ENCODE data around the gene AKAP8L. TPM values are rescaled to one million over a fixed set of nuclear protein-coding genes. Genes with fewer than 3 reads are reported as not detected.
"Not testable (repeated sequence)": the region's sequence is repeated elsewhere in the genome, so short reads cannot be mapped to it uniquely, and the experiment has no call there.

Gene AKAP8L
- total and polyA plus RNA-seq, 5 experiments from 2014 or later, result 38.7 to 232 (median 80.7) TPM

- no peak for ATAC-seq
- Mint-ChIP-seq H3K9me3 (no peaks in the 10 kb centered on the region), H3K4me1 (peaks cover 0 to 17% (median 10%) of the 10 kb centered on the region in 4 donors), H3K27ac (no peak overlapping the region), H3K4me3 (no peak overlapping the region), H3K27me3 (no peaks in the 10 kb centered on the region), H3K36me3 (peaks cover 0 to 75% (median 8%) of the 10 kb centered on the region in 3 donors)
- no peak for DNase-seq
- POLR2A ChIA-PET, result interaction anchor here (1.4 to 1.7 kb wide), 2 partner anchors 9 to 47 kb away, joined by 4 to 10 read pairs; partner anchors contain the start of genes AKAP8 and AKAP8L
These were observed 47.7 kb downstream of the AKAP8L start for GRCh38 chr19:15371119-15371518.

GRCh38 chr19:15369594-15369891 is 49.2 kb downstream of the AKAP8L start:
- no peak for DNase-seq
- no peaks in the 10 kb centered on the region for H3K27me3 Mint-ChIP-seq
- H3K36me3 Mint-ChIP-seq, result peaks cover 0 to 86% (median 8%) of the 10 kb centered on the region in 3 donors
- no peak for ATAC-seq
- H3K9me3 Mint-ChIP-seq, result no peaks in the 10 kb centered on the region
- POLR2A ChIA-PET, result interaction anchor here (1.3 kb wide), 1 partner anchor 10 kb away, joined by 6 read pairs; the partner anchor contains the start of gene AKAP8
- no peak overlapping the region for H3K4me3 Mint-ChIP-seq
- H3K4me1 Mint-ChIP-seq, result peaks cover 0 to 10% (median 4%) of the 10 kb centered on the region in 4 donors
- H3K27ac Mint-ChIP-seq, result no peak overlapping the region

GRCh38 chr19:15368798-15369593 is 49.8 kb downstream of the AKAP8L start:
- POLR2A ChIA-PET, result interaction anchor here (1.3 kb wide), 1 partner anchor 10 kb away, joined by 6 read pairs; the partner anchor contains the start of gene AKAP8
- H3K9me3 Mint-ChIP-seq, result no peaks in the 10 kb centered on the region
- H3K27ac Mint-ChIP-seq, result peak overlapping the region in 3 of 10 donors; percentile 18 to 60 (median 53)
- H3K4me3 Mint-ChIP-seq, result peak overlapping the region in 1 of 10 donors; percentile 51
- peaks cover 0 to 90% (median 8%) of the 10 kb centered on the region in 3 donors for H3K36me3 Mint-ChIP-seq
- ATAC-seq (no peak), DNase-seq (no peak)
- peaks cover 0 to 10% (median 3%) of the 10 kb centered on the region in 4 donors for H3K4me1 Mint-ChIP-seq
- H3K27me3 Mint-ChIP-seq, result no peaks in the 10 kb centered on the region

GRCh38 chr19:15368051-15368632 is 50.6 kb downstream of the AKAP8L start:
- Mint-ChIP-seq H3K9me3 (no peaks in the 10 kb centered on the region), H3K27me3 (no peaks in the 10 kb centered on the region), H3K36me3 (peaks cover 0 to 85% (median 11%) of the 10 kb centered on the region in 3 donors), H3K4me1 (peaks cover 0 to 3% (median 1%) of the 10 kb centered on the region in 4 donors), H3K27ac (peak overlapping the region in 1 of 10 donors; percentile 53), H3K4me3 (no peak overlapping the region)
- ATAC-seq (no peak), DNase-seq (no peak)
- POLR2A ChIA-PET, result no interaction called here

GRCh38 chr19:15367439-15367838 is 51.3 kb downstream of the AKAP8L start:
- Mint-ChIP-seq H3K9me3 (no peaks in the 10 kb centered on the region), H3K4me3 (no peak overlapping the region), H3K27ac (no peak overlapping the region), H3K27me3 (no peaks in the 10 kb centered on the region), H3K36me3 (peaks cover 0 to 81% (median 11%) of the 10 kb centered on the region in 3 donors), H3K4me1 (peaks cover 0 to 3% (median 0%) of the 10 kb centered on the region in 4 donors)
- POLR2A ChIA-PET, result no interaction called here
- ATAC-seq, result no peak
- DNase-seq, result no peak

GRCh38 chr19:15365264-15365663 is 53.5 kb downstream of the AKAP8L start:
- Mint-ChIP-seq H3K4me3 (no peak overlapping the region), H3K27ac (peak overlapping the region in 4 of 10 donors; percentile 18 to 76 (median 48)), H3K36me3 (peaks cover 0 to 81% (median 21%) of the 10 kb centered on the region in 3 donors), H3K4me1 (peaks cover 0 to 3% (median 1%) of the 10 kb centered on the region in 4 donors), H3K9me3 (no peaks in the 10 kb centered on the region), H3K27me3 (no peaks in the 10 kb centered on the region)
- ATAC-seq (peak in 1 of 2 donors; percentile 48), DNase-seq (no peak)
- POLR2A ChIA-PET, result interaction anchor here (0.7 kb wide), 1 partner anchor 92 kb away, joined by 3 read pairs; no protein-coding TSS in a partner anchor

GRCh38 chr19:15363791-15364190 is 55.0 kb downstream of the AKAP8L start:
- not testable (repeated sequence) for H3K4me3 Mint-ChIP-seq, ATAC-seq, H3K27me3 Mint-ChIP-seq, H3K9me3 Mint-ChIP-seq, H3K4me1 Mint-ChIP-seq, DNase-seq
- H3K36me3 Mint-ChIP-seq, result peaks cover 0 to 84% (median 26%) of the 10 kb centered on the region in 3 donors
- H3K27ac Mint-ChIP-seq, result peak overlapping the region in 1 of 10 donors; percentile 18
- POLR2A ChIA-PET, result interaction anchor here (0.7 kb wide), 1 partner anchor 180 kb away, joined by 3 read pairs; no protein-coding TSS in a partner anchor

GRCh38 chr19:15363048-15363447 is 55.7 kb downstream of the AKAP8L start:
- peaks cover 0 to 85% (median 29%) of the 10 kb centered on the region in 3 donors for H3K36me3 Mint-ChIP-seq
- H3K27me3 Mint-ChIP-seq, H3K4me3 Mint-ChIP-seq, H3K27ac Mint-ChIP-seq, H3K9me3 Mint-ChIP-seq, DNase-seq, POLR2A ChIA-PET, H3K4me1 Mint-ChIP-seq, ATAC-seq: not testable (repeated sequence)

GRCh38 chr19:15360015-15360414 is 58.8 kb downstream of the AKAP8L start:
- not testable (repeated sequence) for ATAC-seq, H3K4me3 Mint-ChIP-seq, H3K27me3 Mint-ChIP-seq, H3K9me3 Mint-ChIP-seq, DNase-seq, H3K4me1 Mint-ChIP-seq
- H3K27ac Mint-ChIP-seq, result peak overlapping the region in 2 of 10 donors; percentile 8 to 36
- H3K36me3 Mint-ChIP-seq, result peaks cover 0 to 82% (median 30%) of the 10 kb centered on the region in 3 donors
- POLR2A ChIA-PET, result interaction anchor here (0.5 to 1.6 kb wide), 2 partner anchors 19 to 21 kb away, joined by 5 to 9 read pairs; no protein-coding TSS in a partner anchor

GRCh38 chr19:15358918-15359317 is 59.9 kb downstream of the AKAP8L start:
- Mint-ChIP-seq H3K4me1 (peaks cover 0 to 3% (median 1%) of the 10 kb centered on the region in 4 donors), H3K27ac (peak overlapping the region in 3 of 10 donors; percentile 27 to 72 (median 49)), H3K36me3 (peaks cover 0 to 84% (median 34%) of the 10 kb centered on the region in 3 donors), H3K27me3 (no peaks in the 10 kb centered on the region), H3K4me3 (no peak overlapping the region), H3K9me3 (no peaks in the 10 kb centered on the region)
- no peak for DNase-seq
- POLR2A ChIA-PET, result no interaction called here
- ATAC-seq, result no peak

GRCh38 chr19:15357906-15358305 is 60.9 kb downstream of the AKAP8L start:
- peak overlapping the region in 5 of 10 donors; percentile 9 to 61 (median 43) for H3K27ac Mint-ChIP-seq
- H3K27me3 Mint-ChIP-seq, result no peaks in the 10 kb centered on the region
- DNase-seq, result no peak
- H3K4me3 Mint-ChIP-seq, result no peak overlapping the region
- peaks cover 0 to 86% (median 33%) of the 10 kb centered on the region in 3 donors for H3K36me3 Mint-ChIP-seq
- POLR2A ChIA-PET, result interaction anchor here (1.0 kb wide), 1 partner anchor 96 kb away, joined by 3 read pairs; no protein-coding TSS in a partner anchor
- peaks cover 0 to 3% (median 0%) of the 10 kb centered on the region in 4 donors for H3K4me1 Mint-ChIP-seq
- ATAC-seq, result no peak
- H3K9me3 Mint-ChIP-seq, result no peaks in the 10 kb centered on the region

- Mint-ChIP-seq H3K27ac (peak overlapping the region in 1 of 10 donors; percentile 47), H3K36me3 (peaks cover 0 to 62% (median 22%) of the 10 kb centered on the region in 3 donors), H3K4me1 (no peaks in the 10 kb centered on the region), H3K9me3 (no peaks in the 10 kb centered on the region), H3K27me3 (no peaks in the 10 kb centered on the region), H3K4me3 (no peak overlapping the region)
- ATAC-seq (no peak), DNase-seq (no peak)
- POLR2A ChIA-PET, result no interaction called here
These were observed 64.1 kb downstream of the AKAP8L start for GRCh38 chr19:15354566-15355296.
